Stomach (tissue), 9 donors: Measurements from ENCODE around the gene HDAC11. TPM values are rescaled to one million over a fixed set of nuclear protein-coding genes. Genes with fewer than 3 reads are reported as not detected.
A peak's percentile ranks its signal among the peaks of the same experiment; 100 is the strongest.
"Not testable (repeated sequence)": the region's sequence is repeated elsewhere in the genome, so short reads cannot be mapped to it uniquely, and the experiment has no call there.

Experiments
- DNase-seq, 2 donors: peaks; one replicate each; pipeline versions ENCODE4 v3.0.0 to v3.0.0-alpha.2; 2013 to 2019
- H3K27ac ChIP-seq, 5 donors: fragments of 200-600 bp in 4 of 5; sonication (generic) in 4 of 5; one replicate each; pipeline ENCODE4 v1.5.1; 2013 to 2019; ENCODE audit warnings: mild to moderate bottlenecking in 1 of 5, moderate library complexity in 1 of 5
- H3K27me3 ChIP-seq, 3 donors: fragments of 200-600 bp; sonication (generic); one replicate each; pipeline ENCODE4 v1.5.1; 2017 to 2019; ENCODE audit warnings: mixed run types in 1 of 3
- H3K36me3 ChIP-seq, 4 donors: fragments of 200-600 bp; sonication (generic); 1 replicate in 3 of 4; 2 replicates in 1 of 4; pipeline ENCODE4 v1.5.1; 2016 to 2019
- H3K4me1 ChIP-seq, 4 donors: fragments of 200-600 bp; sonication (generic); one replicate each; pipeline ENCODE4 v1.5.1; 2016 to 2019
- H3K4me3 ChIP-seq, 4 donors: fragments of 200-600 bp; sonication (generic) in 3 of 4; one replicate each; pipeline ENCODE4 v1.5.1; 2016 to 2019; ENCODE audit warnings: mild to moderate bottlenecking in 1 of 4
- H3K9me3 ChIP-seq, 4 donors: fragments of 200-600 bp; sonication (generic); one replicate each; pipeline ENCODE4 v1.5.1; 2016 to 2019
- EP300 ChIP-seq: sonication (generic); formaldehyde crosslinking; IDR thresholded peaks from one replicate; pipeline ENCODE4 v1.6.1; 2017; ENCODE audit warnings: antibody characterized with exemption
- POLR2A ChIP-seq, 4 donors: fragments of 450-650 bp; IDR thresholded peaks; one replicate each; pipeline ENCODE4 v1.6.1; 2016; ENCODE audit warnings: antibody characterized with exemption in 4 of 4, control low read depth in 2 of 4, mild to moderate bottlenecking in 1 of 4, moderate library complexity in 1 of 4
- POLR2AphosphoS5 ChIP-seq, 3 donors: sonication (generic); formaldehyde crosslinking; IDR thresholded peaks; one replicate each; pipeline ENCODE4 v1.6.1; 2016; ENCODE audit warnings: antibody characterized with exemption in 3 of 3
- WGBS, 5 donors: extraction: QIAGEN DNeasy Blood & Tissue Kit in 3 of 5; methylation state at CpG; one replicate each; pipeline versions ENCODE4 v1.1.5 to v1.1.7; 2013 to 2018; 5-methylcytosine and 5-hydroxymethylcytosine counted together
- intact Hi-C: fragments of 100-400 bp; cut with DNase I; formaldehyde crosslinking; loops from one replicate; pipeline ENCODE4 v1.15.1; 2023; ENCODE audit warnings: low total_unique reads
- polyA plus RNA-seq, 3 donors: library from polyadenylated mRNA; stranded (reverse); fragments of 200-250 nt; gene quantifications; one replicate each; pipeline ENCODE4 v1.2.3, GENCODE V29; 2013
- total RNA-seq, 5 donors: library from RNA; depleted of rRNA; stranded (reverse); fragments of >200 nt; gene quantifications; one replicate each; pipeline versions ENCODE4 v1.1.0 to v1.2.3, GENCODE V29; 2014 to 2016
- TF ChIP-seq, protein P1 (sequence below), 7 experiments: fragments of 450-650 bp in 4 of 7; fragments of 200-600 bp in 3 of 7; sonication (generic) in 3 of 7; IDR thresholded peaks; one replicate each; pipeline ENCODE4 v1.5.1; 2016 to 2019; ENCODE audit warnings: antibody characterized with exemption in 7 of 7, control low read depth in 2 of 7, mild to moderate bottlenecking in 1 of 7
- donor health status: healthy with polysubstance abuse.
- donor health status: Bipolar disorder and iron deficiency.
- donor health status: healthy.

The HDAC11 gene
- total and polyA plus RNA-seq, 8 donors, result 4.9 to 16.6 (median 15.4) TPM; not detected in 1

- Histone ChIP-seq H3K27ac (peak overlapping the region; percentile 74 to 87 (median 76)), H3K4me3 (no peak overlapping the region), H3K36me3 (peaks cover 0 to 36% (median 19%) of the 10 kb centered on the region in 4 donors), H3K9me3 (no peaks in the 10 kb centered on the region), H3K4me1 (peaks cover 23 to 50% (median 43%) of the 10 kb centered on the region in 4 donors), H3K27me3 (no peaks in the 10 kb centered on the region)
- intact Hi-C loops, result no loop called here
- 72 to 88% (median 73%) methylated on average over 21 of the region's 21 CpGs for WGBS, 5 donors
- DNase-seq, result peak in 1 of 2 donors; percentile 69
- no peak for TF ChIP-seq POLR2A (IDR thresholded peaks at IDR 0.05)
- TF ChIP-seq EP300, result no peak
- TF ChIP-seq POLR2AphosphoS5 (IDR thresholded peaks at IDR 0.05), result no peak
- TF ChIP-seq, protein P1, sequence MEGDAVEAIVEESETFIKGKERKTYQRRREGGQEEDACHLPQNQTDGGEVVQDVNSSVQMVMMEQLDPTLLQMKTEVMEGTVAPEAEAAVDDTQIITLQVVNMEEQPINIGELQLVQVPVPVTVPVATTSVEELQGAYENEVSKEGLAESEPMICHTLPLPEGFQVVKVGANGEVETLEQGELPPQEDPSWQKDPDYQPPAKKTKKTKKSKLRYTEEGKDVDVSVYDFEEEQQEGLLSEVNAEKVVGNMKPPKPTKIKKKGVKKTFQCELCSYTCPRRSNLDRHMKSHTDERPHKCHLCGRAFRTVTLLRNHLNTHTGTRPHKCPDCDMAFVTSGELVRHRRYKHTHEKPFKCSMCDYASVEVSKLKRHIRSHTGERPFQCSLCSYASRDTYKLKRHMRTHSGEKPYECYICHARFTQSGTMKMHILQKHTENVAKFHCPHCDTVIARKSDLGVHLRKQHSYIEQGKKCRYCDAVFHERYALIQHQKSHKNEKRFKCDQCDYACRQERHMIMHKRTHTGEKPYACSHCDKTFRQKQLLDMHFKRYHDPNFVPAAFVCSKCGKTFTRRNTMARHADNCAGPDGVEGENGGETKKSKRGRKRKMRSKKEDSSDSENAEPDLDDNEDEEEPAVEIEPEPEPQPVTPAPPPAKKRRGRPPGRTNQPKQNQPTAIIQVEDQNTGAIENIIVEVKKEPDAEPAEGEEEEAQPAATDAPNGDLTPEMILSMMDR (IDR thresholded peaks at IDR 0.05), result no peak
Measured at GRCh38 chr3:13483988-13484695, 4.0 kb downstream of the HDAC11 start.

GRCh38 chr3:13484851-13485590 lies 4.9 kb downstream of the HDAC11 start:
- DNase-seq, result peak; percentile 96
- Histone ChIP-seq H3K27me3 (no peaks in the 10 kb centered on the region), H3K9me3 (no peaks in the 10 kb centered on the region), H3K4me3 (no peak overlapping the region), H3K36me3 (peaks cover 0 to 45% (median 19%) of the 10 kb centered on the region in 4 donors), H3K27ac (peak overlapping the region; percentile 74 to 87 (median 76)), H3K4me1 (peaks cover 20 to 44% (median 41%) of the 10 kb centered on the region in 4 donors)
- 25 to 35% (median 31%) methylated on average over 4 to 7 of the region's 7 CpGs for WGBS, 5 donors
- TF ChIP-seq POLR2AphosphoS5 (IDR thresholded peaks at IDR 0.05), result peak; percentile 34 to 84 (median 82)
- TF ChIP-seq POLR2A (IDR thresholded peaks at IDR 0.05), result no peak
- TF ChIP-seq, protein P1 (IDR thresholded peaks at IDR 0.05), result no peak
- no peak for TF ChIP-seq EP300
- intact Hi-C loops, result no loop called here

GRCh38 chr3:13485630-13486562 lies 5.8 kb downstream of the HDAC11 start:
- intact Hi-C loops, DNase-seq, H3K4me3 ChIP-seq, H3K27me3 ChIP-seq, H3K9me3 ChIP-seq: not testable (repeated sequence)
- Histone ChIP-seq H3K4me1 (peaks cover 16 to 39% (median 36%) of the 10 kb centered on the region in 4 donors), H3K27ac (peak overlapping the region; percentile 74 to 87 (median 76)), H3K36me3 (peaks cover 0 to 47% (median 19%) of the 10 kb centered on the region in 4 donors)
- WGBS, 5 donors, result 59 to 82% (median 78%) methylated on average over 9 of the region's 9 CpGs

GRCh38 chr3:13487403-13487802 lies 7.3 kb downstream of the HDAC11 start:
- whole genome bisulfite sequencing, 5 donors, result 62 to 73% (median 66%) methylated on average over 4 of the region's 4 CpGs
- H3K27ac ChIP-seq, result no peak overlapping the region
- intact Hi-C loops, result no loop called here
- H3K36me3 ChIP-seq, result peaks cover 0 to 52% (median 23%) of the 10 kb centered on the region in 4 donors
- DNase-seq, result no peak
- H3K27me3 ChIP-seq, result no peaks in the 10 kb centered on the region
- H3K4me1 ChIP-seq, result peaks cover 14 to 32% (median 28%) of the 10 kb centered on the region in 4 donors
- no peak for TF ChIP-seq EP300
- TF ChIP-seq POLR2AphosphoS5 (IDR thresholded peaks at IDR 0.05), result no peak
- TF ChIP-seq, protein P1 (IDR thresholded peaks at IDR 0.05), result no peak
- no peak for TF ChIP-seq POLR2A (IDR thresholded peaks at IDR 0.05)
- H3K4me3 ChIP-seq, result no peak overlapping the region
- H3K9me3 ChIP-seq, result no peaks in the 10 kb centered on the region
